DMS 273 (cell line): ENCODE results near the gene LUC7L3.
"Not testable (repeated sequence)": the region's sequence is repeated elsewhere in the genome, so short reads cannot be mapped to it uniquely, and the experiment has no call there.

Experiments
- DNase-seq: peaks from one replicate; lab custom pipeline; 2025; ENCODE audit not compliant: unreplicated experiment; lab: John Stamatoyannopoulos, UW

Gene LUC7L3

GRCh38 chr17:50708050-50709000 is 11.1 kb upstream of the LUC7L3 start:
- peak; percentile 68 for DNase-seq

GRCh38 chr17:50709053-50709452 is 10.3 kb upstream of the LUC7L3 start:
- peak; percentile 44 for DNase-seq

- no peak for DNase-seq
These were observed 9.4 kb upstream of the LUC7L3 start for GRCh38 chr17:50710025-50710424.

GRCh38 chr17:50710650-50711049 is 8.8 kb upstream of the LUC7L3 start:
- no peak for DNase-seq

GRCh38 chr17:50712641-50713040 is 6.8 kb upstream of the LUC7L3 start:
- DNase-seq, result no peak

- DNase-seq, result no peak
These were observed 3.9 kb upstream of the LUC7L3 start for GRCh38 chr17:50715471-50715870.

GRCh38 chr17:50719924-50720794 is 756 bp downstream of the LUC7L3 start:
- peak; percentile 41 for DNase-seq

- peak; percentile 40 for DNase-seq
These were observed 2.0 kb downstream of the LUC7L3 start for GRCh38 chr17:50721194-50722010.

- no peak for DNase-seq
These were observed 3.3 kb downstream of the LUC7L3 start for GRCh38 chr17:50722746-50723145.

GRCh38 chr17:50724622-50725021 is 5.2 kb downstream of the LUC7L3 start:
- DNase-seq, result not testable (repeated sequence)

- no peak for DNase-seq
These were observed 6.6 kb downstream of the LUC7L3 start for GRCh38 chr17:50725769-50726655.

- no peak for DNase-seq
These were observed 8.7 kb downstream of the LUC7L3 start for GRCh38 chr17:50728112-50728429.

- DNase-seq, result no peak
These were observed 9.7 kb downstream of the LUC7L3 start for GRCh38 chr17:50728881-50729765.

GRCh38 chr17:50731575-50732460 is 12.4 kb downstream of the LUC7L3 start:
- no peak for DNase-seq

- no peak for DNase-seq
These were observed 15.9 kb downstream of the LUC7L3 start for GRCh38 chr17:50735287-50735686.

GRCh38 chr17:50737118-50737698 is 17.8 kb downstream of the LUC7L3 start:
- no peak for DNase-seq

GRCh38 chr17:50739098-50739497 is 19.7 kb downstream of the LUC7L3 start:
- DNase-seq, result no peak

- DNase-seq, result no peak
These were observed 26.2 kb downstream of the LUC7L3 start for GRCh38 chr17:50745631-50746030.
